ENCODE measurements around the gene AP4B1.

Gene AP4B1

DNA sequence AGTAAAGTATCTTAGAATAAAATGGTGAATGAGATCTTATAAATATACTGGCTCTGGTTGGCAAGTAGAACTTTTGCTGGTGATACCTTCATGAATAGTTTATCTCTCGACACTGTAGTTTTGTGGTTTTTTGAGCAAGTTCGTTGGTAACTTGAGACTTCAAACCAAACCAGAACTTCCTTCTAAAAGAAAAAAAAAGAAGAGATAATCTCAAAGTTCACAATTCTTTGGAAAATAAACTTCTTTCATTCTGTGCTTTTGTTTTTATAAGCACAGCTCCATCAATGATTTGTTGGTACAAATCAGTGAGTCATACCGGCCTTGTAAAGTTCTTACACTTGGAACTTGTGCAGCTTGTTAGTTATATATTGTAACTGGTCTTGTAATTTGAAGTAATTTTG lies 26.9 kb upstream of the AP4B1 start:
- in situ Hi-C loops (cut with HindIII; ENCODE audit: low sequenced_read_pairs): loop anchor here (5.0 kb wide), 1 partner anchor 99 kb away; no protein-coding TSS in a partner anchor

DNA sequence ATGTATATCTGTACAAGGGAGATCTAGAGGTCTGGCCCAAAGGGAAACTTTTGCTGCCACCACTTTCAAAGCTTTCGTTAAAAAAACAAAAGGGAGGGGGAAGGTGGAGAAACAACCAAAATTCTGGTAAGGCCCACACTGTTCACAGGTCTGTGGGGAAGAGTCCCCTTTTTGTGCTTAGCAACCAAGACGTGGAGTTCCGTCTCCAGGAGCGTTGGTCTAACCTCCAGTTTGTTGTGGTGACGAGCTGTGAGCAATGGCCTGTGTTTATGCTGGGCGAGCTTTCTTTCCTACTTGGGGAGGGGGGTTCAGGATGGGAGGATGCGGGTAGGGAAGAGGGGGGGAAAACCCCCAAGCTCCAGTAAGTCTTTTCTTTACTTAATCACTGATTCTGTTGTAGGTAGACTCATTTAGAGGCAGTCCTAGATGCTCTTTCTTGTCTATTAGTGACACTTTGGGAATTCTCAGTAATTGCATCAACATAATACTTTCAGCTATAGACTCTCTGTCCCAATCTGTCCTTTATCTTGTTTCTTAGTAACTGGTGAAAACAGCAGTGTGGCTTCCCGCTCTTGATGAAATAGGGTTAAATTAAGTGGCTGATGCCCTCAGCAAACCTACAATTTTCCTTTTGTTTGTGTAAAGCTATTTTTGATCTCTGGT lies 26.0 kb upstream of the AP4B1 start:
- in situ Hi-C loops (cut with HindIII; ENCODE audit: low sequenced_read_pairs): loop anchor here (5.0 kb wide), 1 partner anchor 98 kb away; no protein-coding TSS in a partner anchor

- in situ Hi-C loops (cut with HindIII; ENCODE audit: low sequenced_read_pairs): loop anchor here (5.0 kb wide), 1 partner anchor 98 kb away; no protein-coding TSS in a partner anchor
Measured at GRCh38 chr1:113929750-113930498, 25.3 kb upstream of the AP4B1 start.

DNA sequence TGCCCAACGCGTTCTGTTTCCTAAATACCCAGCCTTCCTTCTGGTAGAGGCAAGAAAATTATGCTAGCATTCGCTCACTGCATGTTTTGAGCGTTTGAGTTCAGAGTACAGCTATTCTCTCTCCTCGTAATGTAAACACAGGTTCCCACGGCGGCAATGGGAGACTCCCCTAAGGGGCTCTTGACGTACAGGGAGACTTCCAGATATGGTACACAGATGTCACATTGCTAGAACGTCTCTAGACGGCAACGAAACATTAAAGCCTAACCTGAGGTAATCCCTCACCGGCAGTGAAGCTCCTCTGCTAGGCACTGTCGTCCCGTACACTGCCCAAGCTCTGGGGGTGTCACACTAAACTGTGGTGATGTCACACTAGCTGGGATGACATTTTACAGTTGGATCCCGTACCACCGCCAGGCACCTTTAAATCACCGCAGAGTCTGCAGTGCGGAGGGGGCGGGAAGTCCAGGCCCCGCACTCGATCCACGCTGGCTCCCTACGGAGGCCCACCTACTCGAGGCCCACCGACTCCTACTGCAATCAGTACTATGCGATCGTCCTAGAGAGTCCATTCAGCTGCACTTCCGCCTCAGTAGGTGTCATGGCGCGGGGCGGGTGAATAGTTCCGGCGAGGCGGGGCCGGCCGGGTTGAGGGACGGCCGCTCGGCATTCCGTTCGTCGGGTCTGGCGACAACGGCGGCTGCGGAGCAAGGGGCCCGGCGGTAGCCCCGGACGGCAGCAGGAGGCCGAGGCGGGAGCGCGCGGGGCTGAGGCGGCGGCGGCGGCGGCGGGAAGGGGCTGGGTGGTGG lies 24.5 kb upstream of the AP4B1 start, which contains the start of gene HIPK1:
Gene HIPK1, plus strand, starts transcription at position 384 of the 809 bp plus-strand sequence.
- in situ Hi-C loops (cut with HindIII; ENCODE audit: low sequenced_read_pairs): no loop called here

DNA sequence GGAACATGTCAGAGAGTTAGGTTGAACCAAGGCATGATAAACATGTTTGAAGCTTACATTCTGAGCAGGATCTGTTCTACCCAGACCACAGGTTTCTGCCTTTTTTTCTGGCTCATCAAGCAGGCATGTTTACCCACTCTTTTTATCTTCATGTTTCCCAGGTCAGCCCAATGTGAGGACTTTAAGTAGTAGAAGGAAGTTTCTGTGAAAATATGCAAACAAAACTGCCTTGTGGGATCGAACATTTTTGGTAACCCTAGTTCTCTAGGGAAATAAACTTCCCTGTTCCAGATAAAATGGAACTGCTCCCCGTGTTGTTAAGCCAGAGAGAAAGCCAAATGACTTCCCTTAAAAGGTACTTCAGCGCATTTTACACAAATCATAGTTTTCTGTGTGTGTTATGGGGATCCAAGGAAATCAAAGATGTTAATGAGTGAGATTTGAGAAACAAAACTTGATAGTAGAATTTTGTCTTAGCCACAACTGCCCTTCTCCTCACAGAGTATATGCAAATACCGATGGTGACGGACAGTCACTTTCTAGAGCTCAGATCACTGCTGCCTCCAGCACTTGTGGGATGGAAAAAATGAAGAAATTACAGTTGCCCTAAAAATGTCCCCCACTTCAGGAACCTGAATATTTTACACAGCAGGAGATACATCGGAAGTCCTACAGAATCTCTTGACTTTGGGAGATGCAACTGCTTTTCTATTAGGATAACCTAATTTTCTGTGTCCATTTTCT lies 23.8 kb upstream of the AP4B1 start:
- in situ Hi-C loops (cut with HindIII; ENCODE audit: low sequenced_read_pairs): no loop called here

- in situ Hi-C loops (cut with HindIII; ENCODE audit: low sequenced_read_pairs): no loop called here
Measured at GRCh38 chr1:113924473-113924872, 19.9 kb upstream of the AP4B1 start.

- in situ Hi-C loops (cut with HindIII; ENCODE audit: low sequenced_read_pairs): no loop called here
Measured at GRCh38 chr1:113922957-113923356, 18.4 kb upstream of the AP4B1 start.

- in situ Hi-C loops (cut with HindIII; ENCODE audit: low sequenced_read_pairs): no loop called here
Measured at GRCh38 chr1:113918243-113918642, 13.6 kb upstream of the AP4B1 start.

DNA sequence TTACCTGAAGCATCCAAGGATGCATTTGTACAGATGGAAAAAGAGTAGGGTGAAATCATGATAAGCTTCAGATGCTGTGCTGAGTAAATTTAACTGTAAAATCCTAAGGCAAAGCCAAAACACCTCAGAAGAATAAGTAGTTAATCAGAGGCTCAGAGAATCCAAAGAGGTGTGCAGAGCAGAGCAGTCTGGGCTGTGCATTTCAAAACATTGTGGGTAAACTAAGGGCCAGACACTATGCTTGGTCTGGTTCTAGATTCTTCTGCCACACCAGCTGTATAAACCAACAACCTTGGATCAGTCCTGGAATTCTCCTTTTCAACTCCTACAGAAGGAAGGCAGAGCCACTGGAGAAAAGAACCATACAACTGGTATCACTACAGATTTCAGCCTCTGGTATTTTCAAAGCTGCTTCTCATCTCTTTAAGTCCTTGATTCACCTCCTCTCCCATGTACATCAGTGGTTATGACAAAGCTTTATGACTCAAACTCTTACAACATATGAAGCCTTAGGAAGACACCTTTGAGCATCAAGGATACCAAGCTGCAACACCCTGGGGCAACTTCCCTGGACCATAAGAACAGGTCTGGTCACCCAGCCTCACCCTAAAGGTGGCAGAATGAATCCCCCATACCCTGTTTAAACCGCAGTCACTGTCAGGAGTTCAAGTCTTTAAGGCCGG lies 12.9 kb upstream of the AP4B1 start:
- in situ Hi-C loops (cut with HindIII; ENCODE audit: low sequenced_read_pairs): no loop called here

GRCh38 chr1:113916974-113917373 lies 12.4 kb upstream of the AP4B1 start:
- in situ Hi-C loops (cut with HindIII; ENCODE audit: low sequenced_read_pairs): no loop called here

DNA sequence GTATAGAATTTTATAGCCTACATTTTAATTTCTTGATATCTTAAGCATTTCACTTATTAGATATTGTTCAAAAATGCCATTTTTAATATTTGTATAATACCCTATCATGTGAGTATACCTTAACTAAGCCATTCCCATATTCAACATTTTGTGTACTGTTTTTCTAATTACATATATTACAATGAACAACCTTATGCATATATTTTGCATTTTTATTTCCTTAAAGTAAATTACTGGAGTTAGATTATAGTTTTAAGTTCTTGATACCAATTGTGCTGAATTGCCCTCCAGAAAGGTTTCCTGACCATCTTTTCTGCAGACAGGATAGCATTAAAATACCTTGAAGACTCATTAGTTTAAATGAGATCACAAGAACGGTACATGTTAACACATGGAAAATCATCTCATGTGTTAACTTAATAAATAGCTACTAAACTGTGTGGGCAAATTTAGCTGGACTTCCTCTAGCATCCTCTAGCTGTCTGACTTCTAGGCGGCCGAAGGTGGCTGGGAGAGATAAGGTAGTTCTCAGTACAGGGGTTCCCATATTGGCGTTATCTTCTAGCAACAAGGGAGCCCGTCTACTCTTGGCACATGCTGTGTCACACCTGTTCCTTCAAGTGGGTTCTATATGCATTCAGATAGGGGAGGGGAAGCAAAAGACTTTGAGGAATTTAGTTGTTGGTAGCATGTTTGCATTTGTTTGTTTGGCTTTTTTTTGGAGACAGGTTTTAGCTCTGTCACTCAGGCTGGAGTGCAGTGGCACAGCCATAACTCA lies 9.5 kb upstream of the AP4B1 start:
- in situ Hi-C loops (cut with HindIII; ENCODE audit: low sequenced_read_pairs): no loop called here

DNA sequence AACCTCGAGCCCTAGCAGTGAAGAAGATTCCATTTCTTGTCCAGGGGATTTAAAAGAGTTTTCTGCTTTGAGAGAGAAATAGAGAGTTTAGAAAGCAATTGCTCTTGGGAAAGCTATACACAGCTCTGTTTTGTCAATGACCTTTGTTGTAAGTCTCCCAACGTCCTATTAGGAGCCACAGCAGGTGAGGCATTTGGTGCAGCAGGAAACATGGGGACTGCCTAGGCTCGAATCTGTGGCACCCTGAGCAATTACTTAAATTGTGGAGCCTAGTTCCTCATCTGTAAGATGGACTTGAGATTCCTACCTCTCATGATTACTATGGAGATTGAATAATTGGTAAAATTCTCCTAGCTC lies 8.7 kb upstream of the AP4B1 start:
- in situ Hi-C loops (cut with HindIII; ENCODE audit: low sequenced_read_pairs): no loop called here

- in situ Hi-C loops (cut with HindIII; ENCODE audit: low sequenced_read_pairs): no loop called here
Measured at GRCh38 chr1:113912594-113913311, 8.2 kb upstream of the AP4B1 start.

DNA sequence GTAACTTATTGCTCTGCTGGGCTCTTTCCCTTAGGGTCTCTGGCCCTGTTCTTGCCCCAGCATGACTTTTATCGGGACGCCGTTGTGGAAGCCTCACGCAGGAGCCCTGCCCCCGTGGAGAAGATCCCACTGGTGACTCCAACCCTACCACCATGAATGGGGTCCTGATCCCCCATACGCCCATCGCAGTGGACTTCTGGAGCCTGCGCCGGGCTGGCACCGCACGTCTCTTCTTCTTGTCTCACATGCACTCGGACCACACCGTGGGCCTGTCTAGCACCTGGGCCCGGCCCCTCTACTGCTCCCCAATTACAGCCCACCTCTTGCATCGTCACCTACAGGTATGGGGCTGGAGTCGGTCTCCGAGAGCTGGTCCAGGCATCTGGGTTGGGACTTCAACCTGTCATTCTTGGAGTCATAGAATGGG lies 849 bp upstream of the AP4B1 start:
- in situ Hi-C loops (cut with HindIII; ENCODE audit: low sequenced_read_pairs): no loop called here

- in situ Hi-C loops (cut with HindIII; ENCODE audit: low sequenced_read_pairs): no loop called here
Measured at GRCh38 chr1:113904293-113904673, 316 bp downstream of the AP4B1 start.

- in situ Hi-C loops (cut with HindIII; ENCODE audit: low sequenced_read_pairs): no loop called here
Measured at GRCh38 chr1:113903501-113904292, 902 bp downstream of the AP4B1 start.

DNA sequence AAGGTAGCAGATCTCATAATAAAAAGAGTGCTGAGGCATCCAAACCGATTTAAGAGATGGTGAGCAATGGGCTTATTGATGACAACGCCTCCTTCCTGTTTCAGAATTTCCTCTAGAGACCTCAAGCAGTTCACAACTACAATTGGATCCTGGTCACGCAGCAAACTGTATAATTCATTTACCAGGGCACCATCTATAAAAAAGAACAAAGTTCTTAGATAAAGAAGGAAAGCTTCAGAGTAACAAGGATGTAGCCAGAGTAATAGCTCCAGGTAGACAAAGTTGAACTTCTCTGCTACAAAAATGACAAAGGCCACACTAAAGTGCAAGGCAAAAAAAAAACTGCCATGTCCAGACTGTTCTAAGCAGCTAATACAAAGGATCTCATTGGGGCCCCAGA lies 3.4 kb downstream of the AP4B1 start:
- in situ Hi-C loops (cut with HindIII; ENCODE audit: low sequenced_read_pairs): no loop called here

GRCh38 chr1:113899111-113899510 lies 5.5 kb downstream of the AP4B1 start:
- in situ Hi-C loops (cut with HindIII; ENCODE audit: low sequenced_read_pairs): no loop called here

Data from endothelial cell of hepatic sinusoid (primary cell).